Ovary (tissue), 9 donors: Measurements from ENCODE around the gene TRIML2. TPM values are rescaled to one million over a fixed set of nuclear protein-coding genes. Genes with fewer than 3 reads are reported as not detected.

Source experiments
- DNase-seq, 5 donors: peaks; one replicate each; pipeline ENCODE4 v3.0.0-alpha.2; 2019 to 2020
- H3K27ac ChIP-seq, 2 donors: fragments of 200-600 bp; one replicate each; pipeline versions ENCODE4 v1.5.1 to v1.8.0; 2019 to 2022
- H3K27me3 ChIP-seq: fragments of 200-600 bp; one replicate; pipeline ENCODE4 v1.8.0; 2022
- H3K36me3 ChIP-seq: fragments of 200-600 bp; sonication (generic); one replicate; pipeline ENCODE4 v1.5.1; 2019
- H3K4me1 ChIP-seq: one replicate; pipeline ENCODE4 v1.8.1; 2013; ENCODE audit warnings: mild to moderate bottlenecking, moderate library complexity; ENCODE audit not compliant: insufficient read depth
- H3K4me3 ChIP-seq: fragments of 200-600 bp; sonication (generic); one replicate; pipeline ENCODE4 v1.5.1; 2017
- H3K9me3 ChIP-seq, 2 donors: fragments of 200-600 bp in 1 of 2; sonication (generic) in 1 of 2; one replicate each; pipeline versions ENCODE4 v1.5.1 to v1.8.1; 2013 to 2019; ENCODE audit warnings: mild to moderate bottlenecking in 1 of 2, moderate library complexity in 1 of 2
- EP300 ChIP-seq: sonication (generic); formaldehyde crosslinking; IDR thresholded peaks from one replicate; pipeline ENCODE4 v1.6.1; 2017; ENCODE audit warnings: antibody characterized with exemption
- POLR2A ChIP-seq: fragments of 450-650 bp; IDR thresholded peaks from one replicate; pipeline ENCODE4 v1.6.1; 2017; ENCODE audit warnings: antibody characterized with exemption, mild to moderate bottlenecking, moderate library complexity
- WGBS, 3 donors: extraction: QIAGEN DNeasy Blood & Tissue Kit in 1 of 3; methylation state at CpG; one replicate each; pipeline versions ENCODE4 v1.1.5 to v1.1.7; 2013 to 2017; 5-methylcytosine and 5-hydroxymethylcytosine counted together
- intact Hi-C, 4 donors: fragments of 100-400 bp; cut with DNase I; formaldehyde crosslinking; loops; one replicate each; pipeline versions ENCODE4 v1.11.0 to v1.15.1; 2022 to 2023
- polyA plus RNA-seq, 2 donors: library from polyadenylated mRNA; stranded (reverse); fragments of 200-250 nt in 1 of 2; fragments of 350-450 nt in 1 of 2; fragmentation: Illumina TruSeq in 1 of 2; extraction: RNeasy Lipid Tissue Mini Kit (QIAGEN cat#74804) in 1 of 2; gene quantifications; one replicate each; pipeline ENCODE4 v1.2.3, GENCODE V29; 2013 to 2014
- total RNA-seq, 7 donors: library from RNA; depleted of rRNA in 2 of 7; stranded (reverse); fragments of >200 nt in 2 of 7; fragmentation: NEBNext Ultra II Directional in 3 of 7; extraction: Animal tissue kit (Norgen Biotek cat#: 25700) in 3 of 7; gene quantifications; one replicate each; pipeline versions ENCODE4 v1.1.0 to v1.2.4, GENCODE V29; 2016 to 2023
- TF ChIP-seq, protein P1 (sequence below), 3 donors: fragments of 450-650 bp in 2 of 3; fragments of 200-600 bp in 1 of 3; IDR thresholded peaks; one replicate each; pipeline versions ENCODE4 v1.5.1 to v1.8.0; 2016 to 2022; ENCODE audit warnings: antibody characterized with exemption in 3 of 3, mild to moderate bottlenecking in 1 of 3
- donor health status: DM: no; HTN: no; CAD: no; lungs with moderate emphysema.
- donor health status: DM: no; HTN: no; CAD: no.
- donor health status: Bipolar disorder and iron deficiency.
- donor health status: DM: yes; HTN: yes; CAD: no.
- donor health status: DM: no; HTN: no; CAD: no.
- donor health status: DM: yes; HTN: yes; CAD: no.

Gene TRIML2
- total and polyA plus RNA-seq, 9 donors: not detected

GRCh38 chr4:188127214-188127874 is 17.9 kb upstream of the TRIML2 start:
- H3K9me3 ChIP-seq: no peaks in the 10 kb centered on the region
- TF ChIP-seq, protein P1, sequence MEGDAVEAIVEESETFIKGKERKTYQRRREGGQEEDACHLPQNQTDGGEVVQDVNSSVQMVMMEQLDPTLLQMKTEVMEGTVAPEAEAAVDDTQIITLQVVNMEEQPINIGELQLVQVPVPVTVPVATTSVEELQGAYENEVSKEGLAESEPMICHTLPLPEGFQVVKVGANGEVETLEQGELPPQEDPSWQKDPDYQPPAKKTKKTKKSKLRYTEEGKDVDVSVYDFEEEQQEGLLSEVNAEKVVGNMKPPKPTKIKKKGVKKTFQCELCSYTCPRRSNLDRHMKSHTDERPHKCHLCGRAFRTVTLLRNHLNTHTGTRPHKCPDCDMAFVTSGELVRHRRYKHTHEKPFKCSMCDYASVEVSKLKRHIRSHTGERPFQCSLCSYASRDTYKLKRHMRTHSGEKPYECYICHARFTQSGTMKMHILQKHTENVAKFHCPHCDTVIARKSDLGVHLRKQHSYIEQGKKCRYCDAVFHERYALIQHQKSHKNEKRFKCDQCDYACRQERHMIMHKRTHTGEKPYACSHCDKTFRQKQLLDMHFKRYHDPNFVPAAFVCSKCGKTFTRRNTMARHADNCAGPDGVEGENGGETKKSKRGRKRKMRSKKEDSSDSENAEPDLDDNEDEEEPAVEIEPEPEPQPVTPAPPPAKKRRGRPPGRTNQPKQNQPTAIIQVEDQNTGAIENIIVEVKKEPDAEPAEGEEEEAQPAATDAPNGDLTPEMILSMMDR (IDR thresholded peaks at IDR 0.05): no peak
- no peak for TF ChIP-seq EP300
- no peak for TF ChIP-seq POLR2A
- H3K4me1 ChIP-seq: no peaks in the 10 kb centered on the region
- intact Hi-C loops: no loop called here
- H3K27me3 ChIP-seq: no peaks in the 10 kb centered on the region
- DNase-seq: no peak
- no peak overlapping the region for H3K4me3 ChIP-seq
- 59 to 77% (median 77%) methylated on average over 5 of the region's 5 CpGs for WGBS, 3 donors
- no peaks in the 10 kb centered on the region for H3K36me3 ChIP-seq
- no peak overlapping the region for H3K27ac ChIP-seq

- Histone ChIP-seq H3K27ac (no peak overlapping the region), H3K9me3 (no peaks in the 10 kb centered on the region), H3K36me3 (no peaks in the 10 kb centered on the region), H3K4me3 (no peak overlapping the region), H3K4me1 (no peaks in the 10 kb centered on the region), H3K27me3 (no peaks in the 10 kb centered on the region)
- intact Hi-C loops: no loop called here
- TF ChIP-seq POLR2A: no peak
- TF ChIP-seq, protein P1 (IDR thresholded peaks at IDR 0.05): no peak
- TF ChIP-seq EP300: no peak
- DNase-seq: no peak
- 60 to 67% (median 67%) methylated on average over 13 of the region's 13 CpGs for WGBS, 3 donors
Measured at GRCh38 chr4:188121530-188121929, 12.1 kb upstream of the TRIML2 start.

DNA sequence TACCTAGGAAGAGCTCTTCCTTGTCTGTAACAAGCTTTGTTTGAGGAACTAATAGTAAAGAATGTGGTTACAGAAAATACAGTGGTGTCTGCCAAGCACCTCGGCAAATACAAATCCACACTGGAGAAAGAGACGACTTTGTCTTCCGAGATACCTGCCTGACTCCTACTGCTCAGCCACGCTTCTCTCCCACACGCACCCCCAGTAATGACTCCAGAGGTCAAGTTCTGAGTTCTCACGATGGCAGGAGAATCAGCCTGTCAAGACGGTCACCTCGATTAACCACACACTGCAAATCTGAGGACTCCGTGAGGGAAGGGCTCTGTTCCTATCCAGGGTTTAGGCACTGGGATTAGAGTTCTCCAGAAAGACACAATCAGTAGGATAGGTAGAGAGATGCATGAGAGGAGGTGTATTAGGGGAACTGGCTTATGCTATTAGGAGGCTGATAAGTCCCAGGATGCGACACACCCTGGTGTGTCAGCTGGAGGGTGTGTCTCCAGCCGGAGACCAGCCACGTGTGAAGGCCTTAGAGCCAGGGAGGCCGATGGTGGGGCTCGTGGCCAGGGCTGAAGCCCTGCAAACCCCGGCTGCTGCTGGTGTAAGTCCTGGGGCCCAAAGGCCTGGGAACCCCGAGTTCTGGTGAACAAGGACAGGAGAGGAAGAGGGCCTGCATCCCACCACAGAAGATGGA is 8.4 kb upstream of the TRIML2 start:
- H3K27me3 ChIP-seq: no peaks in the 10 kb centered on the region
- TF ChIP-seq EP300 (no peak), POLR2A (no peak)
- TF ChIP-seq, protein P1 (IDR thresholded peaks at IDR 0.05): no peak
- intact Hi-C loops: no loop called here
- H3K27ac ChIP-seq: no peak overlapping the region
- WGBS, 3 donors: 65 to 79% (median 75%) methylated on average over 16 of the region's 16 CpGs
- DNase-seq: no peak
- no peak overlapping the region for H3K4me3 ChIP-seq
- no peaks in the 10 kb centered on the region for H3K4me1 ChIP-seq
- H3K9me3 ChIP-seq: no peaks in the 10 kb centered on the region
- no peaks in the 10 kb centered on the region for H3K36me3 ChIP-seq

GRCh38 chr4:188113156-188113555 is 3.8 kb upstream of the TRIML2 start:
- intact Hi-C loops: no loop called here
- no peaks in the 10 kb centered on the region for H3K4me1 ChIP-seq
- no peak overlapping the region for H3K4me3 ChIP-seq
- H3K36me3 ChIP-seq: no peaks in the 10 kb centered on the region
- TF ChIP-seq POLR2A (no peak), EP300 (no peak)
- H3K27ac ChIP-seq: no peak overlapping the region
- no peak for DNase-seq
- no peaks in the 10 kb centered on the region for H3K9me3 ChIP-seq
- 81 to 93% (median 90%) methylated on average over 9 of the region's 9 CpGs for WGBS, 3 donors
- H3K27me3 ChIP-seq: no peaks in the 10 kb centered on the region

DNA sequence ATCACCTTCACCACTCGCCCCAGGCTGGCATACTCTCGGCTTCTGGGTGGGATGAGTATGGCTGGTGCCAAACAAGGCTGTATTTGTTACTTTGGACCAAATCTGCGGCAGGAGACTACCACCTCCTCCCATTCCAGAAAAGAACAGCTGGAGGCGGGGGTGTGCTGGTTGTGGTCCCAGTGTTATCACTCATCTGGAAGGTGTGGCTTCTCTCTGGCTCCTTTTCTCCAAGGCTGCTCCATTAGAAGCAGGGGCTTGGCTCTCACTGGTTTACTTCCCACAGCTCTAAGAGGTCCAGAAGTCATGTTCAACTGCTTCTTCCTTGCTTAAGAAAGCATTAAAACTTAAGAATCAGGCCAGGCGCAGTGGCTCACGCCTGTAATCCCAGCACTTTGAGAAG is 2.6 kb upstream of the TRIML2 start:
- no peak for TF ChIP-seq EP300
- TF ChIP-seq, protein P1 (IDR thresholded peaks at IDR 0.05): no peak
- no peak for TF ChIP-seq POLR2A
- no peak for DNase-seq
- H3K36me3 ChIP-seq: no peaks in the 10 kb centered on the region
- H3K27me3 ChIP-seq: no peaks in the 10 kb centered on the region
- H3K4me1 ChIP-seq: no peaks in the 10 kb centered on the region
- intact Hi-C loops: no loop called here
- no peak overlapping the region for H3K27ac ChIP-seq
- 43 to 55% (median 54%) methylated on average over 6 of the region's 6 CpGs for WGBS, 3 donors
- H3K4me3 ChIP-seq: no peak overlapping the region
- H3K9me3 ChIP-seq: no peaks in the 10 kb centered on the region
